ENCODE measurements around the gene CDK17. TPM values are rescaled to one million over a fixed set of nuclear protein-coding genes. Genes with fewer than 3 reads are reported as not detected.

CDK17 gene
- total RNA-seq, 1 donor from 2014 or later, result 33.8 TPM

DNA sequence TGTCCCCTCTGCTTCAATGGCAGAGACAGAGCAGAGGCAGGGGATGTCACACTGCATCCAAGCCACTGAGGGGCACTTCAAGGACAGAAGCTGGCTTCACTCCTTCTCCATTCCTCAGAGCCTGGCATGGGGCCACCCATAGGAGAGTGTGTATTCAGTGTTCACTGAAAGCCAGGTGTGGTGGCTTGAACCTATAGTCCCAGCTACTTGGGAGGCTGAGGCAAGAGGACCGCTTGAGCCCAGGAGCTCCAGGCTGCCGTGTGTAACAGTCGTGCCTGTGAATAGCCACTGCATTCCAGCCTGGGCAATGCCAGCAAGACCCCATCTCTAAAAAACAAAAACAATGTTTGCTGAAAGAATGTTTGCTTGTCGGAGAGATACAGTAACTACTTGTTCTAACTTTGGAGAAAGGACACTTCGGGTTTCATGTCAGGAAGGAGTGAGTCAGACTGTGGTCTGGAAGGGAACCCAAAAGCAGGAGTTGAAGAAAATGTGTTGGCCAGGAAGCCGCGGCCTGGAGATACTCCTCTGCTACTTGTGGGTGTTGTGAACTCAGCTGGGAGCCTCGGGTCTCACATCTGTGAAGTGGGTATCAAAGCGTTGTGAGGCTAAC is 162.7 kb downstream of the CDK17 start:
- no peak overlapping the region for H3K4me3 Mint-ChIP-seq (ENCODE audit: unreplicated experiment)
- peak overlapping the region; percentile 94 for H3K27ac Mint-ChIP-seq (ENCODE audit: unreplicated experiment)

DNA sequence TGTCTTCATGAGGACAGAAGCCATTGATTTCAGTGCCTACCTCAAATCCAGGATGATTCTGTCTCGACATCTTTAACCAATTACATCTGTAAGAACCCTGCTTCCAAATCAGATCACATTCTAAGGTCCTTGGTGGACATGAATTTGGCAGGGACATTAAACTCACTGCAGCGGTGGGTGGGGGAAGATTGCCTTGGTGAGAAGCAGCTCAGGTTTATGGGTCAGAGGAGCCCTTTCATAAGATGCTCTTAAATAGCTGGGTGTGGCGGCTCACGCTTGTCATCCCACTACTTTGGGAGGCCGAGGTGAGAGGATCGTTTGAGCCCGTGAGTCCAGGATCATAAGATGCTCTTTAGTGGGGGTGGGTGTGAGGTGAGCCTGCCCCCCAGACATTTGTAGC is 163.2 kb downstream of the CDK17 start:
- H3K4me1 Mint-ChIP-seq (ENCODE audit: unreplicated experiment), result peaks cover 64% of the 10 kb centered on the region
- H3K27ac Mint-ChIP-seq (ENCODE audit: unreplicated experiment), result peak overlapping the region; percentile 94
- TF ChIP-seq, protein P1, sequence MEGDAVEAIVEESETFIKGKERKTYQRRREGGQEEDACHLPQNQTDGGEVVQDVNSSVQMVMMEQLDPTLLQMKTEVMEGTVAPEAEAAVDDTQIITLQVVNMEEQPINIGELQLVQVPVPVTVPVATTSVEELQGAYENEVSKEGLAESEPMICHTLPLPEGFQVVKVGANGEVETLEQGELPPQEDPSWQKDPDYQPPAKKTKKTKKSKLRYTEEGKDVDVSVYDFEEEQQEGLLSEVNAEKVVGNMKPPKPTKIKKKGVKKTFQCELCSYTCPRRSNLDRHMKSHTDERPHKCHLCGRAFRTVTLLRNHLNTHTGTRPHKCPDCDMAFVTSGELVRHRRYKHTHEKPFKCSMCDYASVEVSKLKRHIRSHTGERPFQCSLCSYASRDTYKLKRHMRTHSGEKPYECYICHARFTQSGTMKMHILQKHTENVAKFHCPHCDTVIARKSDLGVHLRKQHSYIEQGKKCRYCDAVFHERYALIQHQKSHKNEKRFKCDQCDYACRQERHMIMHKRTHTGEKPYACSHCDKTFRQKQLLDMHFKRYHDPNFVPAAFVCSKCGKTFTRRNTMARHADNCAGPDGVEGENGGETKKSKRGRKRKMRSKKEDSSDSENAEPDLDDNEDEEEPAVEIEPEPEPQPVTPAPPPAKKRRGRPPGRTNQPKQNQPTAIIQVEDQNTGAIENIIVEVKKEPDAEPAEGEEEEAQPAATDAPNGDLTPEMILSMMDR (IDR thresholded peaks at IDR 0.05), result no peak
- no peaks in the 10 kb centered on the region for H3K9me3 Mint-ChIP-seq (ENCODE audit: unreplicated experiment)
- H3K27me3 Mint-ChIP-seq (ENCODE audit: unreplicated experiment), result no peaks in the 10 kb centered on the region
- no peak for DNase-seq (ENCODE audit: extremely low spot score, unreplicated experiment)
- H3K4me3 Mint-ChIP-seq (ENCODE audit: unreplicated experiment), result no peak overlapping the region
- peaks cover under 1% of the 10 kb centered on the region for H3K36me3 Mint-ChIP-seq (ENCODE audit: unreplicated experiment)

More for the DNA sequence above, 162.7 kb downstream of the CDK17 start:
- no peak for DNase-seq (ENCODE audit: extremely low spot score, unreplicated experiment)
- Mint-ChIP-seq H3K9me3 (ENCODE audit: unreplicated experiment) (no peaks in the 10 kb centered on the region), H3K27me3 (ENCODE audit: unreplicated experiment) (no peaks in the 10 kb centered on the region), H3K4me1 (ENCODE audit: unreplicated experiment) (peaks cover 67% of the 10 kb centered on the region), H3K36me3 (ENCODE audit: unreplicated experiment) (peaks cover under 1% of the 10 kb centered on the region)
- TF ChIP-seq, protein P1 (IDR thresholded peaks at IDR 0.05), result no peak

DNA sequence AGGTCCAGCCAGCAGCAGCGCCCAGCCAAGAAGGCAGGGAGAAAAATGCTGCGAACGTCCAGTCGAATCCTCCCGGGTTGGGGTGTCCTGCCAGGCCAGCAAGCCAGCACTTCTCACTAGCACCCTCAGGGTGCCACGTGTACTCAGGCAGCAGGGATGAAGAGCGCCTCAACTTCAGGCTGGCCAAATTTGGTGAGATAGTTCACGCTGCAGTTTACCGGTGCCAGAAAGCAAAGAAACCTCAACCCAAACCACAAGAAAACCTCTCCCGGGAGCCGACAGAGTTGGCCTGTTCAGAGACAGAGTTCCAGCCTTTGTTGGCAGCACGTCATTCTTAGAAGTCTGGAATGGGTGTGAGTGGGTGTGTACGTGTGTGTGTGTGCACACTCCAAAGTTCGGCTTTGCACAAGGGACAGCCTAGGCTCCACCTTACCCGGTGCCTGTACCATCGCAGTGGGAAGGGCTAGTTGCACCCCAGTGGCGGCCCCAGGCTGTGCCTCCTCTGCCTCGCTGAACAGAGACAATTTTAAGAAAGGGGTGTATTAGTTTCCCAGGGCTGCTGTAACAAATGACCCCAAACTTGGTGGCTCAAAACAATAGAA is 163.9 kb downstream of the CDK17 start:
- no peak overlapping the region for H3K4me3 Mint-ChIP-seq (ENCODE audit: unreplicated experiment)
- H3K27ac Mint-ChIP-seq (ENCODE audit: unreplicated experiment), result peak overlapping the region; percentile 94
- no peaks in the 10 kb centered on the region for H3K9me3 Mint-ChIP-seq (ENCODE audit: unreplicated experiment)
- TF ChIP-seq, protein P1 (IDR thresholded peaks at IDR 0.05), result no peak
- DNase-seq (ENCODE audit: extremely low spot score, unreplicated experiment), result no peak
- H3K36me3 Mint-ChIP-seq (ENCODE audit: unreplicated experiment), result peaks cover 6% of the 10 kb centered on the region
- no peaks in the 10 kb centered on the region for H3K27me3 Mint-ChIP-seq (ENCODE audit: unreplicated experiment)
- H3K4me1 Mint-ChIP-seq (ENCODE audit: unreplicated experiment), result peaks cover 59% of the 10 kb centered on the region

DNA sequence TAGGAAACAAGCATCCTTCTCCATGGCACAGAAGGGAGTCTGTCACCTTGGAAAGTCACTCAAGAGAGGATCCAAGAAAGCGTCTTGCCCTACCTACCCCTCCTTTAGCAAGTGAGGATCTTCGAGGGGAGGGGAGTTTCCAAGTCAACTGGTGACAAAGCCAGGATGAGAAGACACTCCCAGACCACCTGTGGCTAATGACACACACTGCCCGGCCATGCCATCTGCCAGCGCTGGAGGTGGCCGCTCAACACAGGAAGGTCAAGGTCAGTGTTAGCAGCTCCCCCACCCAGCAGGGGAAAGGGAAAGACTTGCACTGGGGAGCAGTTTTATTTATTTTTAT is 164.8 kb downstream of the CDK17 start:
- Mint-ChIP-seq H3K27ac (ENCODE audit: unreplicated experiment) (peak overlapping the region; percentile 66), H3K4me3 (ENCODE audit: unreplicated experiment) (no peak overlapping the region), H3K4me1 (ENCODE audit: unreplicated experiment) (peaks cover 57% of the 10 kb centered on the region), H3K27me3 (ENCODE audit: unreplicated experiment) (no peaks in the 10 kb centered on the region), H3K36me3 (ENCODE audit: unreplicated experiment) (peaks cover 8% of the 10 kb centered on the region), H3K9me3 (ENCODE audit: unreplicated experiment) (no peaks in the 10 kb centered on the region)
- TF ChIP-seq, protein P1 (IDR thresholded peaks at IDR 0.05), result no peak
- no peak for DNase-seq (ENCODE audit: extremely low spot score, unreplicated experiment)

DNA sequence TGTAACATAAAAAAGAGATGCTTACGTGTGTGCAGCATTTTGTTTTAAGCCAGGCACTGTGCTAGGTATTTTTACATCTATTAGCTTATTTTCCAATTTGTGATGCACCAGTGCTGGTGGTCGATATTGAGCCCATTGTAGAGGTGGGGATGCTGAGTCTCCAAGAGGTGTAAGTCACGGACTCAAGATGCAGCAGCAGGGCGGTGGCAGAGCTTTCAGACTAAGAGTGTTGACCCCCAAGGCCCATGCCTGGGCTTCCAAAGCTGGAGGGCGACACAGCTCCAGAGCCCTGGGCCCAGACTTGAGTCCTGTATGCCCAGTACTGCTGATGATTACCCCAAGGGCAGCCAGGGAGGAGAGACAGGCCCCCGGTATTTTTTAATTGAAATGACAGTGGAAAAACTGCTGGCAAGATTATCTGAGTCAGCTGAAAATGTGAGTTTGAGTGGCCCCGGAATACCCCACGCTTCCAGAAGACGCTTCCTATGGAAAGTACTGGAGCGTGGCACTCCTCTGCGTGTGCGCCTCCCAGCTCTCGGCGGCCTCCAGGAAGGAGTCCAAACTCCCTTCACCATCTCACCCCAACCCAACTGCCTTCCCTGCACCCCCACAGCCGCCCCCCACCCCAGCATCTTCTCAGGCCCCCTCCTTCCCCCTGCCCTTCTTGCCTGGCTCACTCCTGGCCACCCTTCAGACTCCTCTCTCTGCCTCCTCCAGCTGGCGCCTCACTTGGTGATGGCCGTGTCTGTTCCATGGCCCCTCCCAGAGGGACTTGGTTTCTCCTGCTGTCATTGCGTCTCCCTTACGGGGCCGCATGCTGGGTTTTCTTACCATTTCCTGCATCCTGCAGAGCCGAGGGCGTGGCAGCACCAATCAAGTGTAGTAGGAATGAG is 165.4 kb downstream of the CDK17 start:
- H3K4me3 Mint-ChIP-seq (ENCODE audit: unreplicated experiment), result no peak overlapping the region
- TF ChIP-seq, protein P1 (IDR thresholded peaks at IDR 0.05), result no peak
- peaks cover 52% of the 10 kb centered on the region for H3K4me1 Mint-ChIP-seq (ENCODE audit: unreplicated experiment)
- DNase-seq (ENCODE audit: extremely low spot score, unreplicated experiment), result no peak
- peak overlapping the region; percentile 66 for H3K27ac Mint-ChIP-seq (ENCODE audit: unreplicated experiment)
- H3K9me3 Mint-ChIP-seq (ENCODE audit: unreplicated experiment), result no peaks in the 10 kb centered on the region
- H3K36me3 Mint-ChIP-seq (ENCODE audit: unreplicated experiment), result peaks cover 8% of the 10 kb centered on the region
- H3K27me3 Mint-ChIP-seq (ENCODE audit: unreplicated experiment), result no peaks in the 10 kb centered on the region
